ENCODE measurements around the gene SLC35A1.
"Not testable (repeated sequence)": the region's sequence is repeated elsewhere in the genome, so short reads cannot be mapped to it uniquely, and the experiment has no call there.

The SLC35A1 gene, protein sequence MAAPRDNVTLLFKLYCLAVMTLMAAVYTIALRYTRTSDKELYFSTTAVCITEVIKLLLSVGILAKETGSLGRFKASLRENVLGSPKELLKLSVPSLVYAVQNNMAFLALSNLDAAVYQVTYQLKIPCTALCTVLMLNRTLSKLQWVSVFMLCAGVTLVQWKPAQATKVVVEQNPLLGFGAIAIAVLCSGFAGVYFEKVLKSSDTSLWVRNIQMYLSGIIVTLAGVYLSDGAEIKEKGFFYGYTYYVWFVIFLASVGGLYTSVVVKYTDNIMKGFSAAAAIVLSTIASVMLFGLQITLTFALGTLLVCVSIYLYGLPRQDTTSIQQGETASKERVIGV

DNA sequence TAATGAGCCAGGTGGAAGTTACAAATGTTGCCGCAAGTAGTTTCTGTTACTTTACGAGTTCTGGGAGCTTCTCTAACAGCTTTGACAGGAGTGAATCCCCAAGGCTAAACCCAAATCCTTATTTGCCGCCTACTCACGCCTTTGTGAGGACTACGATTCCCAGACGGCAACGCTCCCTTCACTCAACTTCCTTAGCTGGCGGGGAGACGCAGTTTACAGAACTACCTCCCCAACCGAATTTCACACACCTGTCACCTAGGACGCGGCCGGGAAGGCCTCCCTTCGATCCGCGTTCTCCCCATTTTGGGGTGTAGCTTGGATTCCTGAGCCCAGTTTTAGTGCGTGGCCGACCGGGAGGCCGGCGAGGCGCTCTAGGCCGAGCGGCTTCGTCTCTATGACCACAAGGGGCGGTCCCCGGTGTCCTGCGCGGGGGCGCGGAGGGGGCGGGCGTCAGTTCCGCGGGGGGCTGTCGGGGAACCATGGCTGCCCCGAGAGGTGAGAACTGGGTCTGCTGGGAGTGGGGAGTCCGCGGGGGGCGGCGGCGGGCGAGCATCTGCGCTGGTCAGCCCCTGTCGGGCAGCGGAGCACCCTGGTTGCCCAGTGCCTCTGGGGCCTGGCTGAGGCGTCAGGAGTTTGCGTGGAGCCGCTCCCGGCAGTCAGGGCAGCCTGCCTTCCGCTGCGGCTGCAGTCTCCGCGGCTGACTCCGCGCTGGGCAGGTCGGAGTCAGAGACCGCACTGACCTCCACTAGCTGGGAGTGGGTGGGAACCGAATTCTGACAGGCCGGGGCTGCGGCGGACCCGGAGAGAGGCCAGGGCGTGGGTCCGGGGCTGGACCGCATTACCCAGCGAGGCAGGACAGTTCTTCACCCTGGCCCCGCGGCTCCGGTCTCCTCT lies at the start of gene SLC35A1:
Gene SLC35A1, plus strand, starts transcription at position 450 of the 894 bp plus-strand sequence. Its CDS starts 30 bp downstream, at position 480.
- peak; percentile 51 to 78 (median 68) for DNase-seq (ENCODE audit: low read depth in 3 of 3, low spot score in 1 of 3)

DNA sequence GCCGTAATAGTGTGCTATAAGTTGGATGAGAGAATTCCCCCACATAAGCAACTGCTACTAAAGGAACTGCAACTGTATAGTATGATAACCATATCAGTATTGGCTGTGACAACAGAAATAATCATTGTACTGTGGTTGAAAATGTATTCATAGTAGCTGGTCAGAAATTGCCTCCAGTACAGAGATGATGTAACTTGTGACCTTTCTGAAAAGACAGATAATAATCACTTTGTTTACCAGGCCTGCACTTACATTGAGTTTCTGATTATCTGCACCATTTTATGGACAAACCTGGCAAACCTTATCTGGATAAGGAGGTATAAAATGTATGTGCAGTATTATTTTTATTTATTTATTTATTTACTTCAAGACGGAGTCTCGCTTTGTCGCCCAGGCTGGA lies 46.0 kb upstream of the SLC35A1 start:
- DNase-seq (ENCODE audit: low read depth in 3 of 3, low spot score in 1 of 3), result no peak

DNA sequence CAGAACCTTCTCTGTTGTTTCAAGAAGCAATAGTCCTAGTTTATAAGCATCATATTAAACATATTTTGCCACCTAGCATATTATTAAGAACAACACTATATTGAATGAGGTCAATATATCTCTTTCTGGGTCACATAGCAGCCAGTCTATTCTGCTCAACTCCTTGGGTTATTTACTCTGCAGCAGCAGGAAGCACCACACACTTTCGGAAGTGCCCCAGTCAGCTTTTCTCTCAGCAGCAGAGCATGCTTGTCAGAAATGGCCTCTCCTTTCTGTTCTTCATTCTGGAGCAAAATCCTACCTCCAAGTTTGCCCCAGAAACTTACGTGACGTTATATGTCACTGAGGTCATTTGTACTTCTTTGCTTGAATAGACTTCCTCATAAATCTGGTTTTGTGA lies 42.3 kb upstream of the SLC35A1 start:
- DNase-seq (ENCODE audit: low read depth in 3 of 3, low spot score in 1 of 3), result no peak

DNA sequence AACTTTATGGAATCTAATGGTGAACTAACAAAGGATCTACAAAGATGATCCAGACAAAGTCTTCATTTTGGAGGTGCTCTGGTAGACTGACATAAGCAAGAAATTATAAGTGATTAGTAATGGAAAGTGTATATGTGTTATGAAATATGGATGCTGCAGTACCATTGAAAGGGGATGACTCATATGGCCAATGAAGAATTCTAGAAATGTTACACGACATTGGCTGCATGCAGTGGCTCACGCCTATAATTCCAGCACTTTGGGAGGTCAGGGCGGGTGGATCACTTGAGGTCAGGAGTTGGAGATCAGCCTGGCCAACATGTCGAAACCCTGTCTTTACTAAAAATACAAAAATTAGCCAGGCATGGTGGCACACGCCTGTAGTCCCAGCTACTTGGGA lies 41.5 kb upstream of the SLC35A1 start:
- DNase-seq (ENCODE audit: low read depth in 3 of 3, low spot score in 1 of 3), result no peak

DNA sequence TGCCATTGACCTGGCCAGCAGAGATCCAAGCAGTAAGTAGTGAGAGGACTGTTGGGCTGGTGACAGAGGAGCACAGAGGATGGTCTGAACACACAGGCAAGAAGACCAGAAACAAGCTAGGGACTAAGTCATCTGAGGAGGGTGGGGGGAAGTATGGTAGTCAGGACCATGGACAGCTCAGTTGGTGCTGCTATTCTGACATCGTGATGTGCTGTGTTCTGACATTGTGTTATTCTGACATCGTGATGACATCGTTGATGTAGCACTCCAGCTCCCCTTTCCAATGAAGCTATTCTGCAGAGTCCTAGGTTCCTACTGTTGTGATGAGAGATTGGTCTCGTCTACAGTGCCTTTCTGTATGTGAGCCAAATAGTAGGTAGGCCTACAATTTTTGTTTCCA lies 36.3 kb upstream of the SLC35A1 start:
- DNase-seq (ENCODE audit: low read depth in 3 of 3, low spot score in 1 of 3), result peak in 2 of 3 donors; percentile 2 to 6

DNA sequence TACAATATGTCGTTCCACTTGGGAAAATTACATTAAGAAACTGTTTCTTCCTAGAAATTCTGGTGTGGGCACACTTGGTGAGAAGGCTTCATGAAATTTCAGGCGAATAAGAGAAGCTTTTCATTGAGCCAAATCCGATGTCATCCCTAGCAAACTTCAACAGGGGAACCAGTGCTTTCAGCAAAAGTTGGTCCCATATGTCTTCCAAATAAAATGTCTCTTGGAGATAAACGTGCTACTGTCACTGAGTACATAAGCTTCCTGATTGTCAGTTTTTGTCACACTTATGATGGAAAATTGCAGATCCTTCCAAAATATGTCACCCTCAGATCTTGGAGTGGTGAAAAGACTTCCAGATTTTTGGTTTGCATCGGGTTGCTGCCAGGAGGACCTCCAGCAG lies 31.1 kb upstream of the SLC35A1 start:
- no peak for DNase-seq (ENCODE audit: low read depth in 3 of 3, low spot score in 1 of 3)

DNA sequence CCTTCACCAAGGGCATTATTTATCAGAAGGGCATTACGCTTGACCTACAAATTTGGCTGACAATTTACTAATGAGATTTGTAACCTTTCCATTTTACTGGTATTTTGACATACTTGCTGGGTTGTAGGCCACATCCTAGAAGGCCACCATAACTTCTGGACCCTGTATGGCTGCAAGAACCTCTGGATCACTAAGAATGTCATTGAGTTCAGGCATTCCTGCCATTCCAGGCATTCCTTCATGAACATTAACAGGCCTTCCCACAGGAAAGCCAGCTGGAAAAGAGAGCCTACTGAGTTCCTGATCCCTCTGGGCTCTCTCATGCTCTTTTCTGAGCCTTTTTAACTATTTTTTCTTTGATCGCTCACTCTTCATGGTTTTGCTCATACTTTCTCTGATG lies 28.4 kb upstream of the SLC35A1 start:
- DNase-seq (ENCODE audit: low read depth in 3 of 3, low spot score in 1 of 3), result no peak

DNA sequence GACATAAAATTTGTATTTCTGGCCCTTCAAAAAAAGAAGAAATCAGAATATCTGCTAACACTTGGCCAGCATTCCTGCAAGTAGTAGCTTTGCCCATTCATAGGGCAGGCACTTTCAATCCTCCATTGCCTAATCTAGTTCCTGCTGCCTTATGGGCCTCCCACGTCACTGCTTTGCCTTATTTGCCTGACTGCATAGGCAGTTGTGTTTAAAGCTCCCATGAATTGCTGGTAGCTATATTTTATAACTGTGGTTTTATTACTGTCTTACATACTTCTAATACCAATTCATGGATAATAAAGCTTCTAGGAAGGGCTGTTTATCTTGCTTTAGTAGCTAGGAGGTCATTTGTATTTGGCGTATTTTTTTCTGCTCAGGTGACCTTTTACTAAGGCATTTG lies 7.7 kb upstream of the SLC35A1 start:
- DNase-seq (ENCODE audit: low read depth in 3 of 3, low spot score in 1 of 3), result no peak

DNA sequence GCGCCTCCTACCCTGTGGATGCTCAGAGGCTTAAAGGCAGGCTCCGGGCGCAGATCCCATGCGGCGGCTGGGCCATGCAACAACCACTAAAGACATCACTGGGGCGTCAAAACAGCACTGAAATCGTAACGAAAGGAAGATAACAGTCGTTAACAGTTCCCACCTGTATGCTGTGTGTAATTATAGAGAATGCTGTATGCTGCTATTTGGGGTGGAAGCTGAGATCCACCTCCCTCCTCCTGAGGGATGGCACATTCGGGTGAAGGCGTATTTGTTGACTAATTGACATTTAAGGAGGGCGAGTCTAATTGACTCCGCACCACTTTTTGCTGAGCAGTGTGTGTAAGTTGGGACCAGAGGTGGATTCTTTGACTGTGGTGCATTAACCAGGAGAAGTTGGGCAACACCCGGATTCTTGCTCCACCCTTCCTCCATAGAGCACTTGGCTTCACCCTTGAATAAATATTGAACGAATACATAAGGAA lies 687 bp downstream of the SLC35A1 start:
- DNase-seq (ENCODE audit: low read depth in 3 of 3, low spot score in 1 of 3), result no peak

DNA sequence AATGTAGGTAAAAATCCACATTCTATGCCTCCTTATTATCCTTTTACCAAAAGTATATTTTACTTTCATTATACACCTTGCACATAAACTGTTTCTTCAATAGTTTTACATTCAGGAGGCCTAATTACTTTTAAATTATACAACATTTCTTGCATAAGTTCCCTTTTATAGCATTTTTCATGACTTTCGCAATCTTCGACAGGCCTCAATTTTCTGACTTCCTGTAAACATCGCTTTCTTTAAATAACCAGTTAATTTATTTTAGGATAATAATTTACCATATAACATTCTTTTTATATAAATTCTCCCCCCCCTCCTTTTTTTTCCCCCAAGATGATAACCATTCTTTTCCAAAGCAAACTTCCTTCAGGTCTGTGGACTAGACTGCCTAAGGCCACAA lies 9.2 kb downstream of the SLC35A1 start:
- no peak for DNase-seq (ENCODE audit: low read depth in 3 of 3, low spot score in 1 of 3)

DNA sequence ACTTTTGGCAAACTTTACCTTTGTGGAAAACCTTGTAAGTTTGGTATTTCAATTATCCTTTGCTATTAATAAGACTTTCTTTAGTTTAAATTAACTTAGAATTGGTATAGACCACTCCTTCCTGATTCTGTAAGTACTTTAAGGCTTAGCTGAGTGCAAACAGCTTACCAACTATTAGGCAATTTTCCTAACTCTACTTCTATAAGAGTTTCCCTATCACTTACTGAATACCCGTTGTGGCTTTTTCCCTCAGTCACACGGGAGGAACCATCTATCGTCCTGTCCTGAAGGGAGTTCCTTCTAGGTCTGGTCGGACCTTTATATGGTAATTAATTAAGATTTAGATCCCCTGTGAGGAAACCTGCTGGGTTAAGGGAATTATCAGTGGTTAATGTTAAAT lies 9.6 kb downstream of the SLC35A1 start:
- DNase-seq (ENCODE audit: low read depth in 3 of 3, low spot score in 1 of 3), result no peak

DNA sequence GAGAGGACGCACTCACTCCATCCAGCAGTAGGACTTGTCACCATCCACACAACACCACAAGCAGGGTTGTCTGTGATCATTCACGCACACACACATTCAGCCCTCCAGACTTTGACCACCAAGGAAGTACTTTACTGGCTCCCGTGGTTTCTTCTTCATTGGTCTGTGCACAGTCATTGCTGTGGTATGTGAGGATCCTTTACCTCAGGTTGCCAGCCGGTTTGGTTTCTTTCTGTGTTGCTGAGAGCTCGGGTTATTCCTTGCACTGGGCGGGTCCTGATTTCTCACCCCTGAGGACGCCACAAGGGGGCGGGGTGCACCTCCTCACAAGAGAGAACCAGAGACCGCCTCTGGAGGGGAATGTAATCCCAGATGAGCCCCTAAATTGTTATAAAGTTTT lies 11.2 kb downstream of the SLC35A1 start:
- DNase-seq (ENCODE audit: low read depth in 3 of 3, low spot score in 1 of 3), result no peak

DNA sequence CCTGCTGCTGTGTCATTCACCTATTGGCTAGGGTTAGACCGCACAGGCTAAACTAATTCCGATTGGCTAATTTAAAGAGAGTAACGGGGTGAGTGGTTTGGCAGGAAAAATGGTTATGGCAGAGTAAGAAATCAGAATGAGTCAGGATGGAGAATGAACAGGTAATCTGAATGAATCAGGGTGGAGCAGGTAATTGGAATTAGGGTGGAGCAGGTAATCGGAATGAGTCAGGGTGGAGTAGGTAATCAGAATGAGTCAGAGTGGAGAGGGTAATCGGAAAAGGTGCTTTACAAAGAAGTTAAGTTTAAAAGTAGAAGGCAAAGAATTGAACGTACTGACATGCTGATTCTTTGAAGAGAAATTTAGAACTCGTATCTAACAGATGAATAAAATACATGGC lies 11.7 kb downstream of the SLC35A1 start:
- DNase-seq (ENCODE audit: low read depth in 3 of 3, low spot score in 1 of 3), result no peak

DNA sequence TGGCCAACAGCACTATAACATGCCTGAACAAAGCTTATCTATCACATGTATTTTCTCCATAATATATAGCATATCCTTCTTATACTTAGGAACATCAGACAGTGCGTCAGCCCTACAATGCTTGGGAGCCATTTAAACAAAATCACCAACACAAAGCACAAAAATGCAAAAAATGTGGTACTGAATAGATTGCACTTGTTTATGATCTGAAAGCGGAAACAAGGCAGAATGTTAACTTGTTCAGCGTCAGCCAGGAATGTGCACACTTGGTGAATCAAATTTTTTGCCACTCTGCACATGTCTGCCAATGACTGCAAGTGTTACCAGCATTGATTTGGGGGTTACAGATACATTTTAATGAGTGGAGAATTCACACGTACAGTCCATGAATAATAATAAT lies 14.8 kb downstream of the SLC35A1 start:
- no peak for DNase-seq (ENCODE audit: low read depth in 3 of 3, low spot score in 1 of 3)

DNA sequence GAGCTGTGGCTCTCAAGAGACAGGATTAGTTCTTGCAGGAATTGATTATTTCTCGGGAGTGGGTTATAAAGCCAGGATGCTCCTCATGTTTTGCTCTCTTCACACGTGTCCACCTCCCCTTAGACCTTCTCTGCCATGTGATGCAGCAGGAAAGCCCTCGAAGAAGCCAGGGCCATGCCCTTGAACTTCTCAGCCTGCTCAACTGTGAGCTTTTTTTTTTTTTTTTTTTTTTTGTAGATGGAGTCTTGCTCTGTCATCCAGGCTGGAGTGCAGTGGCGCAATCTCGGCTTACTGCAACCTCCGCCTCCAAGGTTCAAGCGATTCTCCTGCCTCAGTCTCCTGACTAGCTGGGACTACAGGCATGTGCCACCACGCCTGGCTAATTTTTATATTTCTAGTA lies 16.6 kb downstream of the SLC35A1 start:
- not testable (repeated sequence) for DNase-seq (ENCODE audit: low read depth in 3 of 3, low spot score in 1 of 3)

DNA sequence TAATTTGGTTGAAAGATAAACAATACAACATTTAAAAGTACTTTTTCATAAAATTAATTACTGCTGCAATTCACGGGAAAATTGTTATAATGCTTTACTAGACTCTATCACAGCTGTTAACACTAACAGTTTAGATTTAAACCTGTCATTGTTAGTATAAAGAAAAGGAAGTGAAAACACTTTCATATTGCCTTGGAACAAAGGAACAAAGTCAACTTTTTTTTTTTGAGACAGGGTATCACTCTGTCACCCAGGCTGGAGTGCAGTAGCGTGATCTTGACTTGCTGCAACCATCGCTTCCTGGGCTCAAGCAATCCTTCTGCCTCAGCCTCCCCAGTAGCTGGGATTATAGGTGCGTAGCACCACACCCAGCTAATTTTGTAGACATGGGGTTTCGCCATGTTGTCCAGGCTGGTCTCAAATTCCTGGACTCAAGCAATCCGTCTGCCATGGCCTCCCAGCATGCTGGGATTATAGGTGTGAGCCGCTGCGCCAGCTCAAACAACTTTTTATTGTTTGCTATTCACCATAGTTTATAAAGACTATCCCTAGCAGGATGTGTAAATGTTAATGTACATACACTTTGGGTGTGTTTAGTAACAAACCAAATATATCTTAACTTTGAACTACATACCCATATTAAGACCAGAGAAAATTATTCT lies 22.1 kb downstream of the SLC35A1 start:
- no peak for DNase-seq (ENCODE audit: low read depth in 3 of 3, low spot score in 1 of 3)

DNA sequence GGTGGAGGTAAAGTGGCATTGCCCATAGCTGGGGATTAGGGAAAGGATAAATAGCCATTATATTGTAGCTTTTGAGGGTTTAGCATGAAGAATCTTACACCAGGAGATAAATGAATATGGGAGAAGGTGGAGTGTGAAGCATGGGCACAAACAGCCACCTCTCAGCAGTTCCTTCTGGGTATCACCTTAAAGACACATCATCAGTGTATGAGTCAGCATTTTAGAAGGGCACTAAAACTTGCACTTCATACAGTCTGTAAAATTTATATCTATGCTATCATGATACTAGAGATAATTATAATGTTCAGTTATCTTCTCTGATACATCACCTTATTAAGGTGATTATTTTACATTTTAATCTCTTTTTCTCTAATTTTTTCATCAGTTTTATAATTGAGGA lies 25.3 kb downstream of the SLC35A1 start:
- no peak for DNase-seq (ENCODE audit: low read depth in 3 of 3, low spot score in 1 of 3)

DNA sequence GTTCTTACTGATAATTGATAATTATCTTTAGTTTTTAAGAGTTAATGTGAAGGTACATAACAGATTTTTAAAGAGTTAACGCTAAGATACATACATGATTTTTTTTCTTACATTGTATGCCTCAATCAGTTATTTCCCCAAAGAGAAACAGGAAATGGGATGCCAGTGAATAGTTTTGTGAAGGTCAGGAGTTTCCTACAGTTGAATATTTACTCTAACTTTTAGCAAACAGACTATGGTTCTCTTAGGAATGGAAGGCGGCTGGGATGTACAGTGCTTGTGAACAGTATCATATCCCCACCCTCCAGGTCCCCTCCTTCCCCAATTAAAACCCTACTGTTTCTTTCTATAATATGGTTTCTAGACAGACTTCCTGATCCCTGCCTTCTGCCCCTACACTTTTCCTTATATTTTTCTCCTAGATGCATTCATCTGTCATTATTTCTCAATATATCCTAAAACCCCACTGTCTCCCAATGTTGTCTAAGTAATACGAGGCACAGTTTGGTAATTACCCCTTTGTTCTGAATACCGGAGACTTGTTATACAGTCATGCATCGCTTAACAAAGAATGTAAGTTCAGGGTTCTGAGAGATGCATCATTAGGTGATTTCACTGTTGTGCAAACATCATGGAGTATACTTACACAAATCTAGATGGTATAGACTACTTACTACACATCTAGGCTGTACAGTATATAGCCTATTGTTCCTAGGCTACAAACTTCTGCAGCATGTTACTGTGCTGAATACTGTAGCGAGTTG lies 29.2 kb downstream of the SLC35A1 start:
- DNase-seq (ENCODE audit: low read depth in 3 of 3, low spot score in 1 of 3), result no peak

DNA sequence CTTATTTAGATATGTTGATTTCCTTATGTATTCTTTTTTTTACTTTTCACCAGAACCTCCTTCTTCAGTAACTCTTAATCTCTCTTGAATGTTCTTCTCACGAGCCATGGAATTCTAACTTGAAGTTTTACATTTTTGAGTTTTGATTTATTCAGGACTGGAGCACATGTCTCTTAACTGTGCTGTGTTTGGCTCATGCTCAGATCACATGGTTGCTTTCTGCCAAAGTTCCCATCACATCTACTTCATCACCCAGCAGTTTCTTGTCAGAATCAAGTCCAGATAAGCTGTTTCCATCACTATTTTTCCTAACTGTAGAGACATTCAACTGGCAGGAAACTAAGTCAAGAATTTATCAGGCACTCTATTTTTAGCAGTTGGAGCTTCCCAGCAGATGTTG lies 31.7 kb downstream of the SLC35A1 start:
- DNase-seq (ENCODE audit: low read depth in 3 of 3, low spot score in 1 of 3), result no peak

DNA sequence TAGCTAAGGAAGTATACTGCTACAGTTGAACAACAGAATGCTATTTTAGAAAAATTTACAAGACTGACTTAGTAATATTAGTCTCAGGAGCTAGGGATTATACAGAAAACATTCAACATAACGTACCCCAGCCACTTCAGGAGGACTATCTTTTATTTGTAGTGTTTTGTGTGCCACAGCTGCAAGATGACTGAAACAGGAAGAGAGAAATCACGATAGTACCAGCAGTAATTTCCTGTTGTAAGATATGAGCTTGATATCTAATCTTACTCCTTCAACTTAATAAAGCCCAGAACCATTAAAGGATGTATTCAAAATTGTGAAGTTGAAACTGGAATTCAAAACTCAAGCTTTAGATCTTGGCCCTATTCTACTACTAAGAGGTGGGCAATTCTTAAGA lies 42.1 kb downstream of the SLC35A1 start:
- no peak for DNase-seq (ENCODE audit: low read depth in 3 of 3, low spot score in 1 of 3)

DNA sequence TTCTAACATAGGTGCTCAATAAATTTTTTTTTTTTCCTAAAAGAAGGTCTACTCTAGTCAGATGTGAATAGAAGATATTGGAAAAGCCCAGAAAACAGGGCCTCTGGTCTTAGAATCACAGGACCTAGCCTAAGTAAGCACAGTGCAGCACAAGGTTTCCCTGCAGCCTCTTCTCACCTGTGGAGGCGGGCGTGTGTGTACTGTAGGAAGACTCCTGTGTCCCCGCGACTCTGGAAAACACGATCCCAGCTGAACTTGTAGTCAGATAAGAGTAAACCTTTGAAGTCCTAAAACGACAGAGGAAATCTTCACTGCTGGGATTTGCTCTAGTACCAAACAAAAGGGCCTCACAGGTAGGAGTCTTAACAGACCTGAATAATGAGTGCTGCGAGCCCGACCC lies 45.7 kb downstream of the SLC35A1 start:
- no peak for DNase-seq (ENCODE audit: low read depth in 3 of 3, low spot score in 1 of 3)

Measured in stimulated activated CD4-positive, alpha-beta T cell treated with anti-CD3 and anti-CD28 coated beads, TNF-alpha, amount 100 ng/mL, for 1 hour (primary cell).